ENCODE data around the gene LIMS2.

GRCh38 chr2:127654084-127654837 lies 21.1 kb downstream of the LIMS2 start:
- TF ChIP-seq, protein P1, sequence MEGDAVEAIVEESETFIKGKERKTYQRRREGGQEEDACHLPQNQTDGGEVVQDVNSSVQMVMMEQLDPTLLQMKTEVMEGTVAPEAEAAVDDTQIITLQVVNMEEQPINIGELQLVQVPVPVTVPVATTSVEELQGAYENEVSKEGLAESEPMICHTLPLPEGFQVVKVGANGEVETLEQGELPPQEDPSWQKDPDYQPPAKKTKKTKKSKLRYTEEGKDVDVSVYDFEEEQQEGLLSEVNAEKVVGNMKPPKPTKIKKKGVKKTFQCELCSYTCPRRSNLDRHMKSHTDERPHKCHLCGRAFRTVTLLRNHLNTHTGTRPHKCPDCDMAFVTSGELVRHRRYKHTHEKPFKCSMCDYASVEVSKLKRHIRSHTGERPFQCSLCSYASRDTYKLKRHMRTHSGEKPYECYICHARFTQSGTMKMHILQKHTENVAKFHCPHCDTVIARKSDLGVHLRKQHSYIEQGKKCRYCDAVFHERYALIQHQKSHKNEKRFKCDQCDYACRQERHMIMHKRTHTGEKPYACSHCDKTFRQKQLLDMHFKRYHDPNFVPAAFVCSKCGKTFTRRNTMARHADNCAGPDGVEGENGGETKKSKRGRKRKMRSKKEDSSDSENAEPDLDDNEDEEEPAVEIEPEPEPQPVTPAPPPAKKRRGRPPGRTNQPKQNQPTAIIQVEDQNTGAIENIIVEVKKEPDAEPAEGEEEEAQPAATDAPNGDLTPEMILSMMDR (IDR thresholded peaks at IDR 0.05), result no peak
- TF ChIP-seq POLR2A (IDR thresholded peaks at IDR 0.05) (no peak), POLR2AphosphoS5 (IDR thresholded peaks at IDR 0.05) (no peak)

All from breast epithelium (tissue), 3 donors.